NCI-H2196 treated with DMSO at 0.1 percent for 48 hours (cell line): ENCODE results near the gene RNASE8.
"Not testable (repeated sequence)": the region's sequence is repeated elsewhere in the genome, so short reads cannot be mapped to it uniquely, and the experiment has no call there.

ENCODE experiments used
- DNase-seq: peaks from one replicate; lab custom pipeline; 2025; ENCODE audit not compliant: unreplicated experiment; lab: John Stamatoyannopoulos, UW

Gene RNASE8, protein sequence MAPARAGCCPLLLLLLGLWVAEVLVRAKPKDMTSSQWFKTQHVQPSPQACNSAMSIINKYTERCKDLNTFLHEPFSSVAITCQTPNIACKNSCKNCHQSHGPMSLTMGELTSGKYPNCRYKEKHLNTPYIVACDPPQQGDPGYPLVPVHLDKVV

DNA sequence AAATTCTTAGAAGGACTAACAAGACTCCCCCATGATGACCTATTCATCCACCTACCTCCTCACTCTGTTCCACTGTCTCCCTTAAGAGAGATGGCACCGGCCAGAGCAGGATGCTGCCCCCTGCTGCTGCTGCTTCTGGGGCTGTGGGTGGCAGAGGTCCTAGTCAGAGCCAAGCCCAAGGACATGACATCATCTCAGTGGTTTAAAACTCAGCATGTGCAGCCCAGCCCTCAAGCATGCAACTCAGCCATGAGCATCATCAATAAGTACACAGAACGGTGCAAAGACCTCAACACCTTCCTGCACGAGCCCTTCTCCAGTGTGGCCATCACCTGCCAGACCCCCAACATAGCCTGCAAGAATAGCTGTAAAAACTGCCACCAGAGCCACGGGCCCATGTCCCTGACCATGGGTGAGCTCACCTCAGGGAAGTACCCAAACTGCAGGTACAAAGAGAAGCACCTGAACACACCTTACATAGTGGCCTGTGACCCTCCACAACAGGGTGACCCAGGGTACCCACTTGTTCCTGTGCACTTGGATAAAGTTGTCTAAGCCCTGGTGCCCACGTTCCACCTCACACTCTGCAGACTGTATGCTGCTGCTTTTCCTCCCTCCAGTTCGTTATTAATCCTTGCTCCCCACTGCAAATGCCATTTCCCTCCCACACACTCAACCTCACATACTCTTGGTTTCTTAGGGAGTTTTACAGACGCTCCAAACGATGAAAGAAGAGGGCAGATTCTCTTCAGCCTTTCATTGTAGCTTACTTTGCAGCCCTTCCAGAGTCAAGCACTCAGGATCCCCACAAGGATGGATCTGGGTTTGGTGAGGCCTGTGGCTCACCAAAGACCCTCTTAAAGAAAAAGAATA, at the start of gene RNASE8:
Gene RNASE8 (plus strand): TSS at position 20 of the 873 bp plus-strand sequence. CDS start 71 bp downstream, at position 91.
- DNase-seq = no peak

DNA sequence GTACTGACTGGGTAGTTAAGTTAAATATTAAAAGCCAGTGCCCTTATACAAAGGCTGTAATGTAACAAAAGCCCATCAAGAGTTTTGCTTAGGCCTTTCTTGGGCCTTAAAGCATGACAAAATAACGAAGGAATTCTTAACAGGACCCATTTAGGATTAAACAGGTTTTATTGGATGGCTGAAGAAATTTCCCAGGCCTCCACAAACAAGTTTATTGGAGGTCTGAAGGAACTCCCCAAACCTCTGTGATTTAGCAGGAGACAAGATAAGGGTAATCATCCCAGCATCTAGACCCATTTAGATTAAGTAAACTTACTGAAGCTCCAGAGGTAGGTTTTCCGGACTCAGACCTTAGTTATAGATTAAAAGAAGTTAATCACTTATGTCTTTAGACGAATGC, 47.9 kb upstream of the RNASE8 start:
- DNase-seq = not testable (repeated sequence)

DNA sequence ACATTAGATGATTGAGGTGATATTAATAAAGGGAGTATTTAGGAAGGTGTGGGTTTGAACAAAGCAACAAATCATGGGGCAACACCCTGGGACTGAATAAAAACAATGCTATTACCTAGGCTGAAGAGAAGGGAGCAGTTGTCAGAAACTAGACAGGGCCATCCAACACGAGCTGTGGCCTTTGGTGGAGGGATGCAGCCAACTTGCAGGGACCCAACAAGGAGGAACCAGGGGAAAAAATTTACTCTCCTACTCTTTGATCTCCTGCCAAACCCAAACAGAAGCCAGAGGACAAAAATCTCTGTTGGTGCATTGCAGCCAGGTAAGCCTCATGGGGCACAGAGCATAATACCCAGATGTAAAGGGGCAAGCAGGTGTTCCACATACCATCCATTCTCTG, 46.5 kb upstream of the RNASE8 start:
- DNase-seq = no peak

DNA sequence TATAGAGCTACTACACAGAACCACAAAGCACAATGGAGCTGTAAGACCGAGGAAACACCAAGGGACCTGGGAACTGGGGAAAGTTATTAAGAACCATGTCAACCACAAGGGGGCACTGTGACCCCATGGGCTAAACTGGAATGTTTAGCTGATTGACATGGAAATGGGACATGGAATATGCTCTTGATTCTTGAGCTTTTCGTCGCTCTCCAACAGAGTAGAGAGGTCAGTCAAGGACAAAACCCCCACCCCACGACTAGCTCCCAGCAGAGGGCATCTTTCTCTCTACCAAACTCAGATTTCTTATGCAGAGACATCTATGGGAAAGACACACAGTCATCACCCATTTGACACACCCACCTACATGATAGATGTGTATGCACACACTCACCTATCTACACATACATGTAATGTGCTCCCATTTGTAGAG, 42.8 kb upstream of the RNASE8 start:
- DNase-seq = peak; percentile 68

DNA sequence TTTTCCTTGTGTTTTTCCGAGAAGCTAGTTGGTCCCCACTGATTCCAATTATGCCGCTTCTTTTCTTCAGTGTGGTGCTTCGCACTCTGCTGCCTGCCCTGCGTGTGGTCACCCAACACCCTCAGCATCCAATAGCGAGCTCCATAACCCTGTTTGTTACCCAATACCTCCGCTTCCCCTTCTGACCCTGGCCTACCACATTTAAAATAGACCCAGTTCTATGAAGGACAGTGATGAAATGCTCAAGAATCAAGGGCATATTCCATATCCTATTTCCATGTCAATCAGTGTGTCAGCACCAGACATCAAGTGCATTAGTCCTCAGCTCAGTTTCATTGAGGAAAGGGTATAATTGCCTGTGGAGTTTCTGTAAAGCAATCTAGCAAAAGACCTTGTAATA, 42.3 kb upstream of the RNASE8 start:
- DNase-seq = no peak

DNA sequence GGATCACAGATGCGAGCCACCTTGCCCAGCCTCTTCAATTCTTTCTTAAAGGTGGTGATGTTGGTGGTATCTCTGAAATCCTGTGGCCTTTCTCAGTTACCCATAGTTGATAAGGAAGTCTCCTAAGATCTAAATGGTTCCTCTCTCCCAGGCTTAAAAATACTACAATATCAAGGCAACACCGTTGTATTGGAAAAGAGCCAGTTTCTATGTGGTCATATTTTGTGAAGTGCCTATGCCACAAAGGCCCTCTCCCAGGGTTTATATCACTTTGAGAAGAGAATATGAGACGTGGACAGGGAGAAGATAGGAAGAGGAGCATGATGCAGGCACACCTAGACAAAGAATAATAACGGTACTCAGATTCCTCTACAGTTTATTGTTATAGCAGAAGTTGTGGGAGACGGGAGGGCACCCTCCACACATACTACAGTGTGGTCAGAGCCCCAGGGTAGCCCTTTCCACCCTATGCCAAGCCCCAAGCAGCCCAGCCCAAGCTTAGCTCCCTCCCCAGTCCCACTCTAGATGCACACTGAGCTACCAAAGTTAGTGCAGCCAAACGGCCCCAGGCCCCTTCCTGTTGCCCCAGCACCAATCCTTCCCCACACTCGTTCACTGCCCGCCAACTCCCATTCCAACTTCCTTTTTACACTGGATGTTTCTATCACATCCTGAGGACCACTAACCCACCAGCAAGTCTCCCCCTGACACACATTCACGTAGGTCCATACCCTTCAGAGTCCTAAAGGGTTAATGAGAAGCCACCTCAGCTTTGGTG, 41.0 kb upstream of the RNASE8 start:
- no peak for DNase-seq

DNA sequence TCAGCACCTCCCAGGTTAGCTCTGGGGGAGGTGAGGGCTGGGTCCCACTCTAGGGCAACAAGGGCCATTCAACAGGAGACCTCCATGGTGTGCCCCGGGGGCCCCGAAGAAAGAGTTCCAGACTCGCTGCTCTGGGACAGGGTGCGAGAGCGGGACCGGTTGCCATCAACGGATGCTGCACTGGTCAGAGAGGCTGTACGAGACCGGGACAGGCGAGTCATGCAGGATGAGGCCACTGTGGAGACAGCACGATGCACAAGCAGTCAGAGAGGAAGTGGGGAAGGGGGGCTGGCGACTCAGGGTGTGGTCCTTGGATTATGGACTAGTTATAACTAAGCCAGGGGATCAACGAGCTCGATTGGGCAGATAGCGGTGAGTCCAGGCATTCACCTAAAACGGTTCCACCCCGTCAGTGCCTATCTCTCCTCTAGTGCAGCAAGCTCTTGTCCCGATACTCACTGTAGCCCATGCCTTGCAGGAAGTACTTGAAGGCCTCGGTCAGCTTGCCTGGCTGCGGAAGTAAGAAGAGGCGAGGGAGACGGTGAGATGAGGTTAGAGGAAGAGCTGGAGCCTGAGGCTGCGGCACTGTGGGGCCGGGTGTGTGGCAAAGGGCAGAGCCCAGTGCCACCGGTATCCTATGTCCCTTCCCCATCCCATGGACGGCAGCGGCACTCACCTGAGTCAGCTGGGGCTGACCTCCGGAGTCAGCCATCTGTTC, 39.9 kb upstream of the RNASE8 start:
- DNase-seq = no peak

DNA sequence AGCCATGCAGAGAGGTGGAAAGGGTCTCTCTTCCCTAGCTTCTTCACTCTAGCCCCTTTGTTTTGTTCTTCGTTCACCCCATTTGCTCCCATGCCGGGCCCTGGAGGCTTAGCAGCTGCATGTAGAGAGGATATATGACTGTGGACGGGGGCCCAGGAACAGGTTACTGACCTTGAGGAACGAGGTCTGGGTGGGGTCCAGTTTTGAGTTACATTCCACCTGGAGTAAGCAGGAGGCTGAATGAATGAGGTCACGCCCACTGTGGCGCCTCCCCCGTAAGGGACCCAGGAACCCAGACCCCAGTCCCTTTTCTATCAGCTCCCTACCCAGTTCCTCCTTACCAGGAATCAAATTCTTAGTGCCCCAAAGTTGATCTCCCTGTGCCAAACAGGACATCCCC, 39.3 kb upstream of the RNASE8 start:
- DNase-seq = no peak

DNA sequence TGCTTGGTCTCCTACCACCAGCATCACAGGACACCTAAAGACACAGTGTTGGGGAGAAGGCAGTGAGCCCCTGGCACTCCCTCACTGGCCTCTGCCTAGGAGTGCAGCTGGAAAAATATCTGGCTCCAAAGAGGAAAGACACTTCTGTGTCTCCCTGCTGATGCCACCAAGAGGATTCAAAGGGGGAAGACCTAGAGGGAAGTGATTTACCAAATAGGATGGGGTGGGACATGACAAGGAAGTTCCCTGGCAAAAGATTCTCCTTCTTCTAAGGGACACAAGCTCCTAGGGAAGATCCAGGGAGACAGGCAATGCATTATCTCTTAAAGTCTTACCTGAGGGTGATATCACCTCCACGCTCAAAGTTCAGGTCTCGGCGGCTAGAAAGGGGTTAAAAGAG, 38.8 kb upstream of the RNASE8 start:
- no peak for DNase-seq

DNA sequence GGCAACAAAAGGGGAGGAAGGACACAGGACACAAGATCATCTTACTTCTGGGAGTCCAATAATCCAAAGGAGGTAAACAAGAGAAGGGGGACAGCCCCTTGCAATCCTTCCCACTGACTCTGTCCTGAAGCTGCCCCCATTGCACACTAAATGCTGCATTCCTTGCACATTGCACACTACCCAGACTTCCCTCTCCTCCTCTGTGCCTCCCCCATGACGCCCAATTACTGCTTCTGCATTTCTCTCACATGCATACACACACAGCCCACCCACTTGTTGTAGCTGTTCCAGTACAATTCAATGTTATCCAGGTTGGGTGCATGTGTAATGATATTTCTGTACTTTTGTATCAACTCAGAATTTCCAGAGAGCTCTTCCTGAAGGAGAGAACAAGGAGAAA, 38.3 kb upstream of the RNASE8 start:
- no peak for DNase-seq

DNA sequence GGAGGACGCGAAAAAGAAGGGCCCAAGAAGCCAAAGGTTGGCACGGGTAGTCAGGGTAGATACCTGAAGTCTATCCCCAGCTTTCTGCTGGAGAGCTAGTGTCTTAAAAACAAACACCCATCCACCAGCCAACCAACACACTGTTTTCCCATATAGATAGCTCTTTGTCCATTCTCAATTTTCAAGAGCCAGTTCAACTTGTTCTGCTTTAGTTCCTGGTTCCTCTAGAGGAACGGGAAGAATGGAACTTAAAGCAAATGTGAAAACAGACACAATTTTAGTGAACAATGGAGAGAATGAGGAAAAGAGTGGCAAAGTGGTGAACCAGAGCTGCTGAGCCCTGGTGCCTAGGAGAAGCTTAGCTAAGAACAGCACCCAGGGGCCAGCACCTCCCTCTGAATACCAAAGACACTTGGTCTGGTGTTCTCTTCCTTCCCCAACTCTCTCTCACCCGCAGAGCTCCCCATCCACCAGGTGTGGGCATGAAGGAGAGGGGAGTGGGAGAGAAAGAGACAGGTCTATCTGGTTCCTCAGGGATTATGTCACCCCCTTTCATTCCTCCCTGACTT, 36.6 kb upstream of the RNASE8 start:
- DNase-seq = no peak

DNA sequence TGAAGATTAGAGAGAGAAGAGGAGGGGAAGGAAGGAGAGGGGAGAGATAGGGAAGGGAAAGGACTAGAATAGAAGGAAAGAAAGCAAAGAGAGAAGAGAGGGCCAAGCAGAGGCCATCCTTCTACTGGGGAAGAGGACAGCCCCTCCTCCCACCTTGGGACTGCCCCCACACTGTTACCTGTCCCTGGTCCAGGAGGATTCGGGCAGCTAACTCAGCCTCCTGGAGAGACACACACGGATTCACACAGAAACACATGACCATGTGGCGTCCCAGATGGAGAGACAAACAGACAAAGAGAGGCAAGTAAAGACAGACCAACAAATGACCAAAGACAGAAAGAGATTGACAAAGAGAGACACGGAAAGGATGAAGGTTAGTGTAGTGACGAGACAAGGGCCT, 34.9 kb upstream of the RNASE8 start:
- DNase-seq = no peak

DNA sequence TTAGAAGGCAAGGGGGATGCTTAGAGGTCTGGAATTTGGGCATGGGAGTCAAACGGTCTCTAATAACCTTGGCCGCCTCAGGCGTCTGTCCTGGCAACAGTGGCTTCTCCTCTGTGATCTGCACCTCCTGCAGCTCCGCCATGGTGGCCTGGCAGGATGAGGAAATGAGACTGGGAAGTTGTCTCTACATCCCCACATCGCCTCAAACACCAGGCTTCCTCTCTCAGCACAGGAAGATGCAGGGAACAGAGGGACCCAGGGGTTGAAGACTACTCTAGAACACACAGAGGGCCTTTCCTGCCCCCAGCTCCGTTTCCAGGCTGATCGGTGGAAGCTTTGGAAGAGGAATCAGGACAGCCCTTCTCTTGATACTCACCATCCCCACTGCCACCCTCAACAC, 34.4 kb upstream of the RNASE8 start:
- no peak for DNase-seq

DNA sequence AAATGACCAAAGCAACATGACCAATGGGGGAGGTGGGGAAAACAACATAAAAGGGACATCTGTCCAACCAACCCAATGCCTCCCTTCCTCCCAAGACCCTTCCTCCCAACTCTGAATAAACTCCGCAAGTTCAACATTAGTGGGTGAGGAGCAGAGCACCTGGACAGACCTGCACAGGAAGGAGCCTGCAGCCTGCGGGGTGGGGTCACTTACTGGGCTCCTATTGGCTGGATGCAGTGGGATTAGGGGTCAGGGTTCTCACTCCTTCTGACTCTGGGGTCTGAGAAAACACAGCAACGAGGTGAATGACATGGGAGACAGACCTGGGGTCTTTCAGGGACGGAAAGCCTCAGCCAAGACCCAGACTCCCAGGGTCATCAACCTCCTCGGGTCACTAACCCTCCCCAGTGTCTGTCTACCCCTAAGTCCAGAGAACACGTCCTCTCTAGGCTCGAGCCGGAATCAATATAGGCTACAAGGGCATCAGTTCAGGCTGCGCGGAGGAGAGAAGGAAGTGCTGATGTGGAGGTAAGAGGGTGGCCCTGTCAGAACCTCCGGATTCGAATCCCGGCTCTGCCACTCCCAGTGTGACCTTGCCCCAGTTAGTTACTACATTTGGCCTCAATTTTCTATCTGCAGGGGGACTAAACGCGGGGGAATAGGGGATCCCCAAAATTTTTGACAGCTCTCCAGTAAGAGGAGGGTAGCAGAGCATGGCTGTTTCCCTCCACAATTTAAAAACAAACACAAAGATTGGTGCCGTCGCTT, 33.6 kb upstream of the RNASE8 start:
- DNase-seq = no peak

DNA sequence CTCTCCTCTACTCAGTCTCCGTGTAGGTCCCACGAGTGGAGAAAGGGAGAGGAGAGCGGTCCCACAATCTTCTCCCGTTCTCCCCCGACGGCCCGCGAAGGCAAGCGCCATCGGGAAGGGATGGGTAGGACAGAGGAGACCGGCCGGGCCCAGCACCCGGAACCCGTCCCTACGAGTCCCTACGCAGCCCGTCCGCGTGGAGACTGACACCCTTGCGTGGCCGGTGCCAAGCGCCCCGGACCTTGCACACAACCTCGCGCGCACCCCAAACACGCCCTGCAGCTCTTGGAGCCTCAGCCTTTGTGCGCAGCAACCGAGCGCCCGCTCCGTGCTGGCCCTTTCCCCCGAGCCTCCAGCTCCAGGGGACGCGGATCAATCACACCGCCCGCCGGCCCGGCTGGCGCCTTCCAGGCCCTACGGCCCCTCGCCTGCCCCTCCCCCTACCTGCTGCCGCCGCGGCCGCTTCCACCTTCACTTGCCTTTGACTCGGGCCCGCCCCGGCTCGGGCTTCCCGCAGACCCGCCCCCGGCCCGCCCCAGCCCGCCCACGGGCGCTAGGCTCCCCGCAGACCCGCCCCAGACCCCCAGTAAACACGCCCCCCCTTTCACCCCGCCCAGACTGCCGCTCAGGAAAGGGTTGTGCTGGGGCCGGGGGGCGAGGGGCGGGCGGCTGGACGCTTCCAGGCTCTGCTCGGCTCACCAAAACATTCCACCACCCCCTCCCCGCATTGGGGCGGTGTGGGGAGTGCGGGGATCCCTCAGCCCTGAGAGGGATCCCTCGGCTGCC, 32.8 kb upstream of the RNASE8 start, which contains the start of gene NDRG2:
Gene NDRG2 (minus strand): TSS at position 477 of the 786 bp plus-strand sequence. CDS start 1,746 bp downstream, outside the sequence.
- DNase-seq = peak; percentile 42

DNA sequence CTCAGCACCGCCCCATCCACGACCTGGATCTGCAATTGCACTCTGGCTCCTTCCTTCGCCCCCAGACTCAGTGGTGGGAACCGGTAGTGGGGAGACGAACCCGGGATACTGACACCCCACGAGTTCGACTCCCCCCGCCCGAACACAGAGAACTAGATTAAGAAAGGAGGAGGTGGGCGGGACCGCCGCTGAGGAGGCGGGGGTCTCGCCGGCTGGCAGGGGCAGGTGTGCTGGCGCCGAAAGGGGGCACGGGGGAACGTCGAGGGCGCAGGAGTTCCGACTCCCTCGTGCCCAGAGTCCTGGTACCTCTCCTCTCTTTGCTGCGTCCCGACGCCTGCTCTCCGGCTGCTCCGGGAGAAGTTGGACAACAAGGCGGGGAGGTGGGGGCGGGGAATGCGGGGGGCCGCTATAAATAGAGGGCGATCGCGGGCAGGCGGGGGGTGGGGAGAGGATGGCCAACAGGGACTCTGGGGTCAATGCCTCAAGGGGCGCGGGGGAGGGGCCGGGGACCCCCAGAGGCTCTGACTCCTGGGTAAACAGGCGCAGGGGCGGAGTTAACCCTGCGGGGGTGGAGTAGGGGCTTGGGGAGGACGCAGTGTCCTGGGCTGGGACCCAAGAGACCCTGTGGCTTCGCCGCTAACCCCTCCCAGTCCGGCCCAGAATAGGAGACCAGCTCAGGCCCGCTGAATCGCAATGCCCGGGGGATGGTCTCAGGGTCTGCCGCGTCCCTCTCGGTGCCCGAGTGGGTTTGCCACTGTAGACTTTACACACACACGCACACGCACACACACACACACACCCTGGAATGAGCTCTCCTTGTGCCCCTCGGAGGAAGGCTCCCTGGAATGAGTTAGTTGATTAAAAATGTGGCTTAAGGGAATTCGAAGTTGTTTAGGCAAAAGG, 32.0 kb upstream of the RNASE8 start:
- no peak for DNase-seq

DNA sequence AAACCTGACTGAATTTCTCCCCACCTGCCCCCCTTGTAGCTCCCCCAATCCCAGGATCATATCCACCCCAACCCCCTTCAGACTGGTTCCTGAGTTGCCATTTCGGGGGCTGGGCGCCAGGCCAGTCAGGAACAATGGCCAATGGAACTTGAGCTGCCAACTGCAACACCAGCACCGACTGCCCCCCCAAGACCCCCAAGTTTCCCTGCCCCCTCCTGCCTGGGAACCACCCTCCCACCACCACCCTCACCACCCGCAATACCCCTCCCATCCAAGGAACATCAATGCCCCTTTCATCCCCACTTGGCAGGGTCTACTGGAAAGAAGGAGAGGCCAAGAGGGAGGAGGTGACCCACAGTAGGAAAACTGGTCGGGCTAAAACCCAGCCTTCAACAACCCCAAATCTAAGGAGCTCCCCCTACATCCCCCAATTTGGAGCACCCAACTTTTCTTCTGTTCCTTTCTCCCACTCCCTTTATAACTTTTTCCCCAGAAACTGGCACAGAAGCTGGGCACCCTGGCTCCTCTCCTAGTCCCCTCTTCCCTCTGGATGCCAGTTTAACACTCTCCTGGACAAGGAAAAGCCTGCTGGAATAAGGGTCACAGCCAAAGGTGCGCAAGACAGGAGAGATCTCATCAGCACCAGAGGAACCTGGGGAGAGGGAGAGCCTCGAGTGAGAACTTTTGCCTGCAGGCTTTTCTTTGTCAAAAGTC, 31.2 kb upstream of the RNASE8 start:
- DNase-seq = no peak

DNA sequence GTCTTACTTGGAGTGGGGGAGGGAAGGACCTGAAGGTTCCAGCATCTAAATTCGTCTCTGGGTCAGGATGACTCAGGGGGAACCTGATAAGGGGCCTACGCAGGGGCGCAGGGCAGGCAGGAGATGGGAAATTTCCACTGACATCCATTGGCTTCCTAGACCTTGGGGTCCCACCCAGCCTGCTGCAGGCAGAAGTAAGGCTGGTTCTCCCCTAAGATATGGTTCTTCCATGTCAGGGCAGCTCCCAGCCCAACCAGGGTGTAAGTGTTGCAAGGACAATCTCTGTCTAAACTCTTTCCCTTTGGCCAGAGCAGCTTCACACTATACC, 30.7 kb upstream of the RNASE8 start:
- DNase-seq = no peak
